IPS DF 6.9 (cell line): ENCODE results near the gene SLC7A1.

ENCODE experiments used
- DNase-seq: peaks from one replicate; pipeline ENCODE4 v3.0.0-alpha.2; 2013; ENCODE audit warnings: low read depth, low spot score
- H3K27ac ChIP-seq: one replicate; pipeline ENCODE4 v1.5.1; 2013; ENCODE audit warnings: low read length, control low read depth
- H3K27me3 ChIP-seq: 2 replicates; pipeline ENCODE4 v1.6.1; 2013; ENCODE audit warnings: mild to moderate bottlenecking, low read length; ENCODE audit not compliant: control insufficient read depth, insufficient read depth
- H3K36me3 ChIP-seq: 2 replicates; pipeline ENCODE4 v1.6.1; 2013; ENCODE audit warnings: low read length; ENCODE audit not compliant: control insufficient read depth, insufficient read depth
- H3K4me1 ChIP-seq: 2 replicates; pipeline ENCODE4 v1.6.1; 2013; ENCODE audit warnings: low read length; ENCODE audit not compliant: control insufficient read depth, insufficient read depth
- H3K4me3 ChIP-seq: 2 replicates; pipeline ENCODE4 v1.5.1; 2013; ENCODE audit warnings: mild to moderate bottlenecking, low read length
- H3K9me3 ChIP-seq: 2 replicates; pipeline ENCODE4 v1.6.1; 2013; ENCODE audit warnings: low read length, inconsistent platforms; ENCODE audit not compliant: control insufficient read depth, insufficient read depth
- WGBS: extraction: QIAGEN DNeasy Blood & Tissue Kit; methylation state at CpG from one replicate; pipeline ENCODE4 v1.1.7; 2013; ENCODE audit warnings: mixed read lengths, missing lambda C conversion rate; ENCODE audit not compliant: insufficient read length, insufficient coverage; 5-methylcytosine and 5-hydroxymethylcytosine counted together

SLC7A1 gene

DNA sequence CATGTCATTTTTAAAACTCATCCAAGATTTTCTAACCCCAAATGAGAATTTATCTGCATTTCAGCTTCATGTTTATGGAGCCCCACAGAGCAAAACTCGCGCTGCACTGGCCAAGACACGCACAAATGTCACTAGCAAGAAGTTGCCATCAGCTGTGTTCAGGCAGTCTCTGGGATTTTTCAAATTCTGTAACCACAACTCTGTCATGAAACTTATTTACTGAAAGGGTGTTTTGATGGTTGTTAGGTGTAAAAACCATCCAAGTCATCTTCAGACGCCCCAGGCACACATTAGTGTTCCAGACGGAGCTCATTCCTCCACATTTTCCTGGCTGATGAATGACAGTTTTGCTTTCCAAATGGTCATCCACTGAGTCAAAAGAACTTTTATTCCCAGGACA is 63.4 kb downstream of the SLC7A1 start:
- Histone ChIP-seq H3K9me3 (no peaks in the 10 kb centered on the region), H3K36me3 (peaks cover 5% of the 10 kb centered on the region), H3K4me3 (no peak overlapping the region), H3K4me1 (no peaks in the 10 kb centered on the region; the same call in 1 of the 2 replicates), H3K27ac (no peak overlapping the region), H3K27me3 (no peaks in the 10 kb centered on the region)
- WGBS, result no CpG with 5 or more reads among the region's 5 CpGs
- DNase-seq, result no peak

DNA sequence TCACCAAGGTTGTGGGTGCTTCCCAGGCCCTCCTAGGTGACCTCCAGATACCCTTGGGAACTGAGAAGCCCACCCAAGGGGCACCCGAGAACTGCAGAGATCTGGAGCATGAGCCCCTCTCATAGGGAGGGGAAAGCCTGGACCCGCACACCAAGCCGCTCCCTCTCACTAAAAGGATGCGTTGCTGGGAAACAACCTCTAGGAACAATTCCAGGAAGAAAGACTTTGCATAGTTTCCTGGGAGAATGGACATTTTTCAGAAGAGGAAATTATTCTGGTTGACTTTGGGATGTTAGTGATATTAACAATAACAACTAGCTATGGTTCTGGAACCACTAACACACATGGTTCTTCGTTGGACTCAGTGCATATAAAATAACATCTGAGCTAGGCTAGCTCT is 64.6 kb downstream of the SLC7A1 start:
- Histone ChIP-seq H3K4me3 (no peak overlapping the region), H3K4me1 (no peaks in the 10 kb centered on the region; the same call in 1 of the 2 replicates), H3K9me3 (no peaks in the 10 kb centered on the region), H3K27ac (no peak overlapping the region), H3K27me3 (no peaks in the 10 kb centered on the region), H3K36me3 (peaks cover 5% of the 10 kb centered on the region)
- DNase-seq, result no peak
- WGBS, result no CpG with 5 or more reads among the region's 5 CpGs

DNA sequence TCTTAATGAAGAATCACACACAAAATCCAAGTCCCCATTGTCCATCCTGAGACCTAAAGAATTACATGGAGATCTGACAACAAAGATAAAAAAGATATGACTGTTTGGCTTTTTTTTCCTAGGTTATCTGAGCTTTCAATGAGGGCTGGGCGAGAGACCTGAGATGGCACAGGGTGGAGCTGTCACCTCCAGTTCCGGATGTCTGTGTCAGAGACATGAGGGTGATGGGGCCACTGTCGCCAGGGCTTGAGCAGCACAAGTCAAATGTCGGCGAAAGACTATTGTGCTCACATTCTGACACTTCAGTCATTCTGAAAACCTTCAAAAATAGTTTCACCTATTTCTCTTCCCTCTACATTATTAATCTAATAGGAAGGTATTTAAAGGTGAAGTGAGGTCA is 65.7 kb downstream of the SLC7A1 start:
- H3K27me3 ChIP-seq, result no peaks in the 10 kb centered on the region
- DNase-seq, result no peak
- no peaks in the 10 kb centered on the region for H3K9me3 ChIP-seq
- no peak overlapping the region for H3K4me3 ChIP-seq
- whole genome bisulfite sequencing, result no CpG with 5 or more reads among the region's 5 CpGs
- H3K27ac ChIP-seq, result no peak overlapping the region
- no peaks in the 10 kb centered on the region for H3K4me1 ChIP-seq
- H3K36me3 ChIP-seq, result peaks cover 9% of the 10 kb centered on the region

DNA sequence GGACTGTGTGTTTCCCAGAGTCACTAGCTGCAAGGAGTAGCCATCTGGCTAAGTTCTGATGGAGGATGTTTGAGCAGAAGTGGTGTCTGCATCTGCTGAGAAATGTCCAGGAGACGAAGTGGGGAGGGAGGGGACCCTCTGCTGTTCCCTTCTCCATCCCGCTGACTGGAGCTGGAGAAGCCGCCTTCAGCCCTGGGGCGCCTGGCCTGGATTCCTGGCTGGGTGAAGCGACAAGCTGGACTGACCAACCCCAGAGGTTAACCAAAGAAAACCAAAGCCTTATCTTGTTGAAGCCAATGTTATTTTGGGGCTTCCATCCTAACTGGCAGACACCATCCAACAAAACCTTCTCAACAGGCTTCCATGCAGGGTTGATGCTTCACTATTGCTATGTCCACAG is 67.6 kb downstream of the SLC7A1 start:
- peaks cover 22% of the 10 kb centered on the region for H3K36me3 ChIP-seq
- no peaks in the 10 kb centered on the region for H3K9me3 ChIP-seq
- DNase-seq, result no peak
- no peak overlapping the region for H3K4me3 ChIP-seq
- no peak overlapping the region for H3K27ac ChIP-seq
- no CpG with 5 or more reads among the region's 5 CpGs for WGBS
- H3K4me1 ChIP-seq, result no peaks in the 10 kb centered on the region; the same call in 1 of the 2 replicates
- no peaks in the 10 kb centered on the region for H3K27me3 ChIP-seq

DNA sequence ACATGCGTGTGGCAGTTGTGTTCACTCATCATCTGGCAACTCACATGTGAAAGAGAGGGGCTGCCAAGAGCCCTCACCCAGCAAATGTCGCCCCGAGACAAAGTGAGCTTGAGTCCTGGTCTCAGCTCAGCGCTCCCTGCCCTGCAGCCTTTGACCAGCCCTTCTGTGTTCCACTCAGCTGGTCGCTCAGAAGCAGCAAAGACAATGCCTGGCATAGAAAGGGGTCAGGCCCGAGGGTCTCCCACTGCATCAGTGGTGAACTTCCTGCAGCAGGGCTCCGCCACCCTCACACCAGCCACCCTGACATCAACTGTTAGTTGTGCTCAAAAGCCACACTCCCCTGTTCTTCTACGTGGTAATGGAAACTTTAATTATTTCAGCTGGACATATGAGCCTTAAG is 68.0 kb downstream of the SLC7A1 start:
- H3K4me1 ChIP-seq, result no peaks in the 10 kb centered on the region; the same call in 1 of the 2 replicates
- no peaks in the 10 kb centered on the region for H3K9me3 ChIP-seq
- no peaks in the 10 kb centered on the region for H3K27me3 ChIP-seq
- H3K27ac ChIP-seq, result no peak overlapping the region
- no peak for DNase-seq
- no CpG with 5 or more reads among the region's 8 CpGs for WGBS
- H3K4me3 ChIP-seq, result no peak overlapping the region
- H3K36me3 ChIP-seq, result peaks cover 22% of the 10 kb centered on the region

DNA sequence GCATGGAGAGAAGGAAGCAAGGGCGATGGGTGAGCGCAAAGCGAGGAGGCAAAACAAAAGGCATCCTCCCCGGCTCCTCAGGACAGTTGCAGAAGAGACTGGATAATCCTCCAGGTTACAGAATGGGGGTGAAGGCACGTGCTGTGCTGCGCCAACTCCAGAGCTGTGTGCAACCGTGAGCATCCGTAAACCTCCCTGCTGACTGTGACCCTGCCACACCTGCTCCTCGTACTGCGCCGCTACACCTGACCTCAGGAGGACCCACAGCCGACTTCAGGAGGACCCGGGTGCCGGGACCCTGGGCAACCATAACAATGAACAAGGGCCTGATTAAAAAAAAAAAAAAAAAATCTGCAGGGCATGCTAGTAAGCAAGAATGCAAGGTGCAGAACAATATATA is 68.7 kb downstream of the SLC7A1 start:
- no peaks in the 10 kb centered on the region for H3K9me3 ChIP-seq
- no peaks in the 10 kb centered on the region; the same call in 1 of the 2 replicates for H3K4me1 ChIP-seq

DNA sequence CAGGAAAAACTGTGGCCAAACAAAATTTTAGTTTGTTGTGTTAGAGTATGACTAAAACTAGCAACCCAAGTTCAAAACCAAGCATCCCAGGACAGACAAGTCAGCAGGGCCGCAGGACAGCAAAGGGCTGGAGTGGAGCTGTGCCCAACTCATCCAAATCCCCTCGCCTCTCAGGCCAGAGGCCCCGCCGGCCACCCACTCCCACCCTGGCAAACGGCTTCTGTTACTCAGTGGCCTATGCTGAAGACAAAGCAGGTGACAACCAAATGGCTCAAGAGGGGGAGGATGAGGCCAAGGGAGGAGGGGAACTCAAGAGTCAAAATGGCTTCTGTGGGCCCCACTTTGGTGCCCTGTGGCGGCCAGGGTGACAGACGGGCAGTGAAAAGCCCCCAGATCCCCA is 69.7 kb downstream of the SLC7A1 start:
- H3K4me3 ChIP-seq, result no peak overlapping the region
- no peaks in the 10 kb centered on the region; the same call in 1 of the 2 replicates for H3K4me1 ChIP-seq
- no peak for DNase-seq
- H3K36me3 ChIP-seq, result peaks cover 26% of the 10 kb centered on the region
- no CpG with 5 or more reads among the region's 7 CpGs for WGBS
- no peak overlapping the region for H3K27ac ChIP-seq
- no peaks in the 10 kb centered on the region for H3K9me3 ChIP-seq
- no peaks in the 10 kb centered on the region for H3K27me3 ChIP-seq

More for the DNA sequence above, 68.7 kb downstream of the SLC7A1 start:
- H3K36me3 ChIP-seq, result peaks cover 26% of the 10 kb centered on the region
- DNase-seq, result no peak
- no peaks in the 10 kb centered on the region for H3K27me3 ChIP-seq
- no peak overlapping the region for H3K27ac ChIP-seq
- no peak overlapping the region for H3K4me3 ChIP-seq
- WGBS, result no CpG with 5 or more reads among the region's 14 CpGs

DNA sequence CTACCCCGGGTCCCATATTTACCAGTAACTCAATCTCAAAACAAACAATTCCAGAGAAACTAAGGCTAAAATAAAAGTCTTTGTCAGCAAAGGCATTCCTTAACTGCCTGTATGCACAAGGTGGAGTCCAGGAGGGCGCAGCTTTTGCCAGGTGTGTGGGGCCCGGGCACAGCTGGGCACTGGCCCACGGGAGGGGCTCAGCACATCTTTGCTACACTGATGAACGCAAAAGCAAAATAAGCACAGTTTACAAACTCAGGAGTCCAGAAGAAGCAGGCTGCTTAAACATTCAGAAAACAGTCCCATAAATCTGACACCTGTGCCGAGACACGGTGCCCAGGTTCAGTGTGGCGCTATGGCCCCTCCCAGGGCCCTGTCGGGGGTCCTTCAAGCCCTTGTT is 70.8 kb downstream of the SLC7A1 start:
- H3K4me3 ChIP-seq, result no peak overlapping the region
- no CpG with 5 or more reads among the region's 9 CpGs for WGBS
- no peaks in the 10 kb centered on the region for H3K27me3 ChIP-seq
- no peaks in the 10 kb centered on the region; the same call in 1 of the 2 replicates for H3K4me1 ChIP-seq
- H3K9me3 ChIP-seq, result no peaks in the 10 kb centered on the region
- no peak overlapping the region for H3K27ac ChIP-seq
- H3K36me3 ChIP-seq, result peaks cover 26% of the 10 kb centered on the region
- DNase-seq, result no peak

DNA sequence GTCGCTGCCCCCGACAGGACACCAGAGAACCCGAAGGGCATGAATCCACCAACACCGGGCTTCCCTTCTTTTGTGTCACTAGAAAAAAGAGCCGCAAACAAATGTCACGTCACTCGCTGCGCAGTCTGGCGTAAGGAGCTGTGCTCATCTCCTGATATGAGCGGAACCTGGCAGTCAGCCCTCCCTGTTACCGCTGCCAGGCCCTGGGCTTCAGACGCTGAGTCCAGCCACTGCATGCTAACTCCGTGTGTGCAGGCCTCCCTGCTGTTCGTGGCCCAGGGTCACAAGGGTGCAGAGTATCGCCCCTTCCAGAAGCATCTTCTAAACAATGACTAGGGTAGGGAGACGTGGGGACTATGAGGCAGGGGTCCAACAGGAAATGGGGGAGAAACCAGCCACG is 71.3 kb downstream of the SLC7A1 start:
- H3K27ac ChIP-seq, result no peak overlapping the region
- whole genome bisulfite sequencing, result no CpG with 5 or more reads among the region's 17 CpGs
- H3K36me3 ChIP-seq, result peaks cover 24% of the 10 kb centered on the region
- no peaks in the 10 kb centered on the region for H3K27me3 ChIP-seq
- no peaks in the 10 kb centered on the region for H3K9me3 ChIP-seq
- H3K4me1 ChIP-seq, result no peaks in the 10 kb centered on the region; the same call in 1 of the 2 replicates
- H3K4me3 ChIP-seq, result no peak overlapping the region
- no peak for DNase-seq

DNA sequence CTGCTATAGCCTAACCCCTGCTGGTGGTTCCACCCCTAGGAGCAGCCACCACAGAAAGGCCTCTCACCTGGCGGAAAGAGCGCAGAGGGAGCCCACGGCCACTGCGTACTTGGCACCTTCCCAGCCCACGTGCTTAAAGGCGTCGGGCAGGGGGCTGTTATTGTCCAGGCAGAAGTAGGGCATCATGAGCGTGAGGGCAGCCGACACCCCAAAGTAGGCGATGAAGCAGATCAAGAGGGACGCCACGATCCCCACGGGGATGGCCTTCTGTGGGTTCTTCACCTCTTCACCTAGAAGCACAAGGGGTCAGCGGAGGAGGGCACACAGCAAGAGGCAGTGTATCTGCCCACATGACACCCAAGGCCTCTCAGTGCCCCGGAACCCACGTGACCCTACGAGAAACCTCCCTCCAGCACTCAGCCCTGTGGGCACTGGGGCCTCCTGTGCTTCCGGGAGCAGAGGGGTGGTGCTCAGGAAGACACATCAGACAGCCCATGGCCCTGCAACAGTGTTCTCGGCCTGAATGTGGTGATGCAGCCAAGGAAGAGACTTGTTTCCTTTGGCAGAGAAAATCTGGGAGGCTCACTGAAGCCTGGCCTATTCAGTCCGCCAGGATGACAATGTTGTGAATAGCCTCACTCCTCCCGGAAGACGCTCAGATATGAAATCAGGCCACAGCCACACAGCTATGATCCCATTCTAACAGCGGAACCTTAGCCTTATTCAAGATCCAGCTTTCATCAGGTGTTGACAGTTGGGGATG is 72.1 kb downstream of the SLC7A1 start:
- H3K4me3 ChIP-seq, result no peak overlapping the region
- peaks cover 28% of the 10 kb centered on the region for H3K36me3 ChIP-seq
- no peak for DNase-seq
- H3K9me3 ChIP-seq, result no peaks in the 10 kb centered on the region
- no CpG with 5 or more reads among the region's 23 CpGs for WGBS
- no peaks in the 10 kb centered on the region for H3K27me3 ChIP-seq
- H3K4me1 ChIP-seq, result no peaks in the 10 kb centered on the region; the same call in 1 of the 2 replicates
- H3K27ac ChIP-seq, result no peak overlapping the region
